GM12878 (cell line): Measurements from ENCODE around the gene BMP7. TPM values are rescaled to one million over a fixed set of nuclear protein-coding genes. Genes with fewer than 3 reads are reported as not detected.

Experiments used
- ATAC-seq: fragments of 200-7000 bp; cut with Tn5 transposase; 3 replicates; pipeline ENCODE4 v1.9.1; 2020; ENCODE audit warnings: mild to moderate bottlenecking, moderate library complexity
- BruUV-seq: library from RNA; stranded (reverse); fragments of 400-500 nt; replicated peaks from 2 replicates; lab custom pipeline; 2021; lab: Mats Ljungman, UMichigan
- CTCF ChIA-PET: fragments of 300-600 bp; sonication (Branson Sonifier 250); formaldehyde crosslinking; extraction: SDS; loops from one replicate; lab custom pipeline; 2021; ENCODE audit warnings: inconsistent platforms; lab: Yijun Ruan, JAX
- POLR2A ChIA-PET: fragments of 350-600 bp; formaldehyde crosslinking; extraction: SDS; loops from one replicate; lab custom pipeline; 2021; ENCODE audit warnings: inconsistent platforms; lab: Charles Lee
- RAD21 ChIA-PET: fragments of 300-600 bp; sonication (Branson Sonifier 250); formaldehyde crosslinking; loops from one replicate; lab custom pipeline; 2023; ENCODE audit warnings: antibody characterized with exemption; ENCODE audit not compliant: unreplicated experiment; lab: Charles Lee
- SMC1A ChIA-PET: fragments of 300-600 bp; sonication (Branson Sonifier 250); formaldehyde crosslinking; loops from one replicate; lab custom pipeline; 2023; ENCODE audit not compliant: unreplicated experiment, uncharacterized antibody; lab: Charles Lee
- DNase-seq: peaks from one replicate; pipeline ENCODE4 v3.0.0-alpha.2; 2011; ENCODE audit warnings: low read depth, low spot score
- FAIRE-seq: peaks from 3 replicates; lab custom pipeline; 2011; peaks lifted over from hg19 to GRCh38; lab: Jason Lieb, UNC
- H2AFZ ChIP-seq: 2 replicates; pipeline ENCODE4 v1.6.0; 2011; ENCODE audit warnings: low read depth, low read length, control low read depth; ENCODE audit not compliant: control insufficient read depth
- H3K27ac ChIP-seq: 2 replicates; pipeline ENCODE4 v1.5.1; 2011; ENCODE audit warnings: control low read depth; ENCODE audit not compliant: control insufficient read depth, insufficient read depth
- H3K27me3 ChIP-seq, 2 experiments: replicated peaks in 1 of 2; 2 replicates each; pipeline versions ENCODE4 v1.6.0 to v1.6.1; 2011; ENCODE audit warnings: low read length in 1 of 2; ENCODE audit not compliant: control insufficient read depth in 2 of 2, insufficient read depth in 2 of 2
- H3K36me3 ChIP-seq, 2 experiments: 2 replicates each; pipeline ENCODE4 v1.5.1; 2011; ENCODE audit warnings: low read length in 1 of 2; ENCODE audit not compliant: control insufficient read depth in 2 of 2, insufficient read depth in 2 of 2
- H3K4me1 ChIP-seq: 2 replicates; pipeline ENCODE4 v1.6.1; 2011; ENCODE audit warnings: mild to moderate bottlenecking, low read length, moderate library complexity, mixed read lengths; ENCODE audit not compliant: control insufficient read depth, insufficient read depth
- H3K4me2 ChIP-seq: 2 replicates; pipeline ENCODE4 v1.6.0; 2011; ENCODE audit warnings: control low read depth; ENCODE audit not compliant: control insufficient read depth, insufficient read depth
- H3K4me3 ChIP-seq: fragments of 200-600 bp; sonication (generic); 2 replicates; pipeline ENCODE4 v1.5.1; 2016
- H3K79me2 ChIP-seq: 2 replicates; pipeline ENCODE4 v1.6.0; 2011; ENCODE audit warnings: low read length; ENCODE audit not compliant: control insufficient read depth, insufficient read depth
- H3K9ac ChIP-seq: 2 replicates; pipeline ENCODE4 v1.8.0; 2011; ENCODE audit warnings: low read length, control low read depth, mixed read lengths; ENCODE audit not compliant: control insufficient read depth, insufficient read depth
- H3K9me3 ChIP-seq: replicated peaks from 3 replicates; pipeline ENCODE4 v1.5.1; 2011; ENCODE audit warnings: mild to moderate bottlenecking, low read length; ENCODE audit not compliant: control insufficient read depth, insufficient read depth
- H4K20me1 ChIP-seq: 2 replicates; pipeline ENCODE4 v1.6.0; 2011; ENCODE audit not compliant: control insufficient read depth, insufficient read depth
- ETV6 ChIP-seq, 2 experiments: fragments of 450-650 bp in 1 of 2; IDR thresholded peaks in 1 of 2; conservative IDR thresholded peaks in 1 of 2; 2 replicates each; pipeline ENCODE4 v1.6.1; 2014; ENCODE audit warnings: antibody characterized with exemption in 1 of 2, borderline replicate concordance in 1 of 2, low read depth in 1 of 2, mild to moderate bottlenecking in 1 of 2, moderate library complexity in 1 of 2
- IKZF1 ChIP-seq: fragments of 450-650 bp; conservative IDR thresholded peaks from 2 replicates; pipeline ENCODE4 v1.6.1; 2017; ENCODE audit warnings: antibody characterized with exemption, mild to moderate bottlenecking
- KLF5 ChIP-seq: fragments of 450-650 bp; IDR thresholded peaks from 2 replicates; pipeline ENCODE4 v1.6.1; 2014; ENCODE audit warnings: mild to moderate bottlenecking; ENCODE audit not compliant: partially characterized antibody
- NFXL1 ChIP-seq: fragments of 450-650 bp; IDR thresholded peaks from 2 replicates; pipeline ENCODE4 v1.6.1; 2017; ENCODE audit warnings: antibody characterized with exemption, mild to moderate bottlenecking, borderline replicate concordance
- RAD51 ChIP-seq: fragments of 450-650 bp; IDR thresholded peaks from 2 replicates; pipeline ENCODE4 v1.6.1; 2016; ENCODE audit warnings: moderate library complexity, mild to moderate bottlenecking, inconsistent platforms
- SIX5 ChIP-seq: IDR thresholded peaks from 2 replicates; pipeline ENCODE4 v1.6.1; 2011; ENCODE audit warnings: mild to moderate bottlenecking, low read depth, low read length, moderate library complexity; ENCODE audit not compliant: severe bottlenecking
- SMAD1 ChIP-seq: fragments of 450-650 bp; IDR thresholded peaks from 2 replicates; pipeline ENCODE4 v1.6.1; 2018; ENCODE audit warnings: mild to moderate bottlenecking, low read depth; ENCODE audit not compliant: partially characterized antibody
- SREBF1 ChIP-seq: IDR thresholded peaks from 2 replicates; pipeline ENCODE4 v1.6.1; 2012; ENCODE audit warnings: mild to moderate bottlenecking, low read length
- WGBS: methylation state at CpG from one replicate; pipeline ENCODE4 v1.1.6; 2016; ENCODE audit warnings: low lambda C conversion rate; ENCODE audit not compliant: insufficient replicate concordance, insufficient coverage; ENCODE audit errors: missing lambda C conversion rate; 5-methylcytosine and 5-hydroxymethylcytosine counted together
- in situ Hi-C: fragments of 300-500 bp; cut with MboI; formaldehyde crosslinking; loops from 9 replicates; pipeline ENCODE4 v1.14.3; 2018; ENCODE audit warnings: mixed read lengths
- intact Hi-C: fragments of 100-400 bp; cut with micrococcal nuclease; formaldehyde crosslinking; loops from one replicate; pipeline ENCODE4 v1.14.2; 2022; ENCODE audit not compliant: unreplicated experiment
- polyA plus RNA-seq, 11 experiments: library from polyadenylated mRNA; depleted of rRNA in 4 of 11; unstranded in 6 of 11; stranded (reverse) in 5 of 11; fragments of >200 nt; fragmentation: Nextera tagmentation in 4 of 11; fragmentation: Illumina TruSeq in 1 of 11; extraction: Ambion mirVana in 4 of 11; extraction: Trizol in 1 of 11; gene quantifications; 1 replicate in 1 of 11; 2 replicates in 10 of 11; pipeline versions ENCODE4 v1.2.1 to v1.2.3, GENCODE V29; 2011 to 2016; ENCODE audit warnings: inconsistent platforms in 2 of 11, missing spikeins in 2 of 11, low read depth in 1 of 11
- total RNA-seq, 4 experiments: library from RNA; depleted of rRNA in 3 of 4; stranded (reverse); fragments of >200 nt in 3 of 4; fragmentation: Illumina TruSeq in 1 of 4; extraction: Trizol in 1 of 4; gene quantifications; 2 replicates each; pipeline versions ENCODE4 v1.2.1 to v1.2.3, GENCODE V29; 2013 to 2021
- TF ChIP-seq, protein P1 (sequence below): IDR thresholded peaks from 2 replicates; pipeline ENCODE4 v1.6.1; 2012; ENCODE audit warnings: improper control_type of control experiment, low read depth, low read length; ENCODE audit not compliant: insufficient replicate concordance
- TF ChIP-seq, protein P2 (sequence below): IDR thresholded peaks from 2 replicates; pipeline ENCODE4 v1.6.1; 2012; ENCODE audit warnings: low read depth, low read length, improper control_type of control experiment

BMP7 gene
- total and polyA plus RNA-seq, 10 of the 15 experiments (the other 5 are each of a cell fraction or from before 2014, with no cell fraction given): 0.18 to 0.51 (median 0.28) TPM; not detected in 7

- Histone ChIP-seq H3K27ac (no peak overlapping the region), H3K79me2 (no peaks in the 10 kb centered on the region), H3K4me2 (no peak overlapping the region), H3K27me3 (no peaks in the 10 kb centered on the region; a peak in 2 of 4 replicates), H3K36me3 (no peaks in the 10 kb centered on the region), H4K20me1 (no peaks in the 10 kb centered on the region), H3K4me3 (no peak overlapping the region), H3K9ac (no peak overlapping the region), H2AFZ (no peak overlapping the region), H3K9me3 (no peaks in the 10 kb centered on the region), H3K4me1 (no peaks in the 10 kb centered on the region)
- ChIA-PET CTCF (no interaction called here), SMC1A (no interaction called here), RAD21 (no interaction called here), POLR2A (no interaction called here)
- in situ Hi-C loops: no loop called here
- TF ChIP-seq NFXL1: peak; percentile 16; the same call in 1 of the 2 replicates
- TF ChIP-seq ETV6 (conservative IDR thresholded peaks at IDR 0.05 in 1 of 2, IDR thresholded peaks at IDR 0.05 in 1 of 2; ENCODE audit: borderline replicate concordance in 1 of 2, low read depth in 1 of 2): peak in 1 of 2 experiments; percentile 94; a peak in 2 of 4 replicates
- TF ChIP-seq RAD51: no peak
- WGBS: 11% methylated on average over 14 of the region's 15 CpGs
- no TSS peak for BruUV-seq
- ATAC-seq (no peak; the same call in 2 of the 3 replicates), FAIRE-seq (no peak), DNase-seq (no peak)
- intact Hi-C loops: no loop called here
These were observed 15.7 kb downstream of the BMP7 start for GRCh38 chr20:57250607-57251343.

GRCh38 chr20:57249772-57250171 lies 16.7 kb downstream of the BMP7 start:
- Histone ChIP-seq H3K27ac (no peak overlapping the region), H3K4me1 (no peaks in the 10 kb centered on the region), H3K9ac (no peak overlapping the region), H3K4me2 (no peak overlapping the region), H4K20me1 (no peaks in the 10 kb centered on the region), H3K4me3 (no peak overlapping the region), H3K79me2 (no peaks in the 10 kb centered on the region), H3K27me3 (no peaks in the 10 kb centered on the region; a peak in 2 of 4 replicates), H3K36me3 (no peaks in the 10 kb centered on the region), H2AFZ (no peak overlapping the region), H3K9me3 (no peaks in the 10 kb centered on the region)
- ChIA-PET SMC1A (no interaction called here), RAD21 (no interaction called here), POLR2A (no interaction called here), CTCF (no interaction called here)
- intact Hi-C loops: no loop called here
- DNase-seq (no peak), ATAC-seq (no peak), FAIRE-seq (no peak)
- 0% methylated on average over 3 of the region's 3 CpGs for WGBS
- TF ChIP-seq SREBF1 (no peak), NFXL1 (peak; percentile 63), SIX5 (no peak), KLF5 (no peak), IKZF1 (no peak), SMAD1 (no peak)
- TF ChIP-seq, protein P1, sequence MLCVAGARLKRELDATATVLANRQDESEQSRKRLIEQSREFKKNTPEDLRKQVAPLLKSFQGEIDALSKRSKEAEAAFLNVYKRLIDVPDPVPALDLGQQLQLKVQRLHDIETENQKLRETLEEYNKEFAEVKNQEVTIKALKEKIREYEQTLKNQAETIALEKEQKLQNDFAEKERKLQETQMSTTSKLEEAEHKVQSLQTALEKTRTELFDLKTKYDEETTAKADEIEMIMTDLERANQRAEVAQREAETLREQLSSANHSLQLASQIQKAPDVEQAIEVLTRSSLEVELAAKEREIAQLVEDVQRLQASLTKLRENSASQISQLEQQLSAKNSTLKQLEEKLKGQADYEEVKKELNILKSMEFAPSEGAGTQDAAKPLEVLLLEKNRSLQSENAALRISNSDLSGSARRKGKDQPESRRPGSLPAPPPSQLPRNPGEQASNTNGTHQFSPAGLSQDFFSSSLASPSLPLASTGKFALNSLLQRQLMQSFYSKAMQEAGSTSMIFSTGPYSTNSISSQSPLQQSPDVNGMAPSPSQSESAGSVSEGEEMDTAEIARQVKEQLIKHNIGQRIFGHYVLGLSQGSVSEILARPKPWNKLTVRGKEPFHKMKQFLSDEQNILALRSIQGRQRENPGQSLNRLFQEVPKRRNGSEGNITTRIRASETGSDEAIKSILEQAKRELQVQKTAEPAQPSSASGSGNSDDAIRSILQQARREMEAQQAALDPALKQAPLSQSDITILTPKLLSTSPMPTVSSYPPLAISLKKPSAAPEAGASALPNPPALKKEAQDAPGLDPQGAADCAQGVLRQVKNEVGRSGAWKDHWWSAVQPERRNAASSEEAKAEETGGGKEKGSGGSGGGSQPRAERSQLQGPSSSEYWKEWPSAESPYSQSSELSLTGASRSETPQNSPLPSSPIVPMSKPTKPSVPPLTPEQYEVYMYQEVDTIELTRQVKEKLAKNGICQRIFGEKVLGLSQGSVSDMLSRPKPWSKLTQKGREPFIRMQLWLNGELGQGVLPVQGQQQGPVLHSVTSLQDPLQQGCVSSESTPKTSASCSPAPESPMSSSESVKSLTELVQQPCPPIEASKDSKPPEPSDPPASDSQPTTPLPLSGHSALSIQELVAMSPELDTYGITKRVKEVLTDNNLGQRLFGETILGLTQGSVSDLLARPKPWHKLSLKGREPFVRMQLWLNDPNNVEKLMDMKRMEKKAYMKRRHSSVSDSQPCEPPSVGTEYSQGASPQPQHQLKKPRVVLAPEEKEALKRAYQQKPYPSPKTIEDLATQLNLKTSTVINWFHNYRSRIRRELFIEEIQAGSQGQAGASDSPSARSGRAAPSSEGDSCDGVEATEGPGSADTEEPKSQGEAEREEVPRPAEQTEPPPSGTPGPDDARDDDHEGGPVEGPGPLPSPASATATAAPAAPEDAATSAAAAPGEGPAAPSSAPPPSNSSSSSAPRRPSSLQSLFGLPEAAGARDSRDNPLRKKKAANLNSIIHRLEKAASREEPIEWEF: no peak
- TF ChIP-seq, protein P2, sequence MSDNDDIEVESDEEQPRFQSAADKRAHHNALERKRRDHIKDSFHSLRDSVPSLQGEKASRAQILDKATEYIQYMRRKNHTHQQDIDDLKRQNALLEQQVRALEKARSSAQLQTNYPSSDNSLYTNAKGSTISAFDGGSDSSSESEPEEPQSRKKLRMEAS: no peak
- in situ Hi-C loops: no loop called here
- BruUV-seq: no TSS peak
